Mucosa of descending colon (tissue), 3 donors: Measurements from ENCODE around the gene NUP153. TPM values are rescaled to one million over a fixed set of nuclear protein-coding genes. Genes with fewer than 3 reads are reported as not detected.

Experiments
- ATAC-seq: fragments of 200-7000 bp; cut with Tn5 transposase; one replicate; pipeline ENCODE4 v1.9.1; 2020; ENCODE audit warnings: mild to moderate bottlenecking, moderate library complexity
- DNase-seq, 3 donors: peaks; one replicate each; pipeline ENCODE4 v3.0.0-alpha.2; 2020
- H3K36me3 ChIP-seq: fragments of 200-600 bp; one replicate; pipeline ENCODE4 v1.8.0; 2021; ENCODE audit warnings: low read depth, mild to moderate bottlenecking
- H3K4me1 ChIP-seq: fragments of 200-600 bp; one replicate; pipeline ENCODE4 v1.8.0; 2021; ENCODE audit warnings: low read depth, mild to moderate bottlenecking
- H3K4me3 ChIP-seq: fragments of 200-600 bp; one replicate; pipeline ENCODE4 v1.8.0; 2021; ENCODE audit warnings: mild to moderate bottlenecking
- H3K9me3 ChIP-seq: fragments of 200-600 bp; one replicate; pipeline ENCODE4 v1.8.0; 2021; ENCODE audit warnings: mild to moderate bottlenecking
- intact Hi-C, 2 donors: fragments of 100-400 bp; cut with DNase I in 1 of 2; cut with micrococcal nuclease in 1 of 2; formaldehyde crosslinking; loops; one replicate each; pipeline versions ENCODE4 v1.11.0 to v1.11.1; 2022; cut with DNase I, micrococcal nuclease
- total RNA-seq, 3 donors: library from RNA; stranded (reverse); fragmentation: NEBNext Ultra II Directional in 2 of 3; extraction: Animal tissue kit (Norgen Biotek cat#: 25700) in 2 of 3; gene quantifications; one replicate each; pipeline versions ENCODE4 v1.2.1 to v1.2.4, GENCODE V29; 2021 to 2023
- TF ChIP-seq, protein P1 (sequence below): fragments of 200-600 bp; IDR thresholded peaks from one replicate; pipeline ENCODE4 v1.8.0; 2022; ENCODE audit warnings: antibody characterized with exemption, mild to moderate bottlenecking
- donor health status: DM: no; HTN: no; CAD: no; lungs with moderate emphysema.
- donor health status: DM: no; HTN: no; CAD: no.
- donor health status: DM: no; HTN: yes; CAD: no.

Gene NUP153
- total RNA-seq, 3 donors from 2014 or later, result 29.8 to 34.0 (median 33.3) TPM

DNA sequence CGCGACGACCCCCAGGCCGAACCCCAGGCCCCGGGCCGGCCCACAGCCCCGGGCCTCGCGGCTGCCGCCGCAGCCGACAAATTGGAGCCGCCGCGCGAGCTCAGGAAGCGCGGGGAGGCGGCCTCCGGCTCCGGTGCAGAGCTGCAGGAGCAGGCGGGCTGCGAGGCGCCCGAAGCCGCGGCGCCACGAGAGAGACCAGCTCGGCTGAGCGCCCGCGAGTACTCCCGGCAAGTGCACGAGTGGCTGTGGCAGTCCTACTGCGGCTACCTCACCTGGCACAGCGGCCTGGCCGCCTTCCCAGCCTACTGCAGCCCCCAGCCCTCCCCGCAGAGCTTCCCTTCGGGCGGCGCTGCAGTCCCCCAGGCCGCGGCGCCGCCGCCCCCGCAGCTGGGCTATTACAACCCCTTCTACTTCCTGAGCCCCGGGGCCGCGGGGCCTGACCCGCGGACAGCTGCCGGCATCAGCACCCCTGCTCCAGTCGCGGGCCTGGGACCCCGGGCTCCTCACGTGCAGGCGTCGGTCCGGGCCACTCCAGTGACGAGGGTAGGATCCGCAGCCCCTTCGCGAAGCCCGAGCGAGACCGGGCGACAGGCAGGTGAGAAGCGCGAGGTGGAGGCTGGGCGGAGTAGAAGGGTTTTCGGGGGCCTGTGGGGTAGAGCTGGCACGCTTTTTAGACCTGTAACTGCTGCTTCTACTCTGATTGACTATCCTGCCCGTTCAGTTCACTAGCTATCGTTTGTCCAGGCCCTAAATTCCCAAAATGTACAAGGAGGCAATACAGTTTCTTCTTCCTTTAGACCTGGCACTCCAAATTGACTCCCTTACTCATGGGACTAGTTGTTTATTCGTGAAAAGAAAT, 106.0 kb downstream of the NUP153 start:
- TF ChIP-seq, protein P1, sequence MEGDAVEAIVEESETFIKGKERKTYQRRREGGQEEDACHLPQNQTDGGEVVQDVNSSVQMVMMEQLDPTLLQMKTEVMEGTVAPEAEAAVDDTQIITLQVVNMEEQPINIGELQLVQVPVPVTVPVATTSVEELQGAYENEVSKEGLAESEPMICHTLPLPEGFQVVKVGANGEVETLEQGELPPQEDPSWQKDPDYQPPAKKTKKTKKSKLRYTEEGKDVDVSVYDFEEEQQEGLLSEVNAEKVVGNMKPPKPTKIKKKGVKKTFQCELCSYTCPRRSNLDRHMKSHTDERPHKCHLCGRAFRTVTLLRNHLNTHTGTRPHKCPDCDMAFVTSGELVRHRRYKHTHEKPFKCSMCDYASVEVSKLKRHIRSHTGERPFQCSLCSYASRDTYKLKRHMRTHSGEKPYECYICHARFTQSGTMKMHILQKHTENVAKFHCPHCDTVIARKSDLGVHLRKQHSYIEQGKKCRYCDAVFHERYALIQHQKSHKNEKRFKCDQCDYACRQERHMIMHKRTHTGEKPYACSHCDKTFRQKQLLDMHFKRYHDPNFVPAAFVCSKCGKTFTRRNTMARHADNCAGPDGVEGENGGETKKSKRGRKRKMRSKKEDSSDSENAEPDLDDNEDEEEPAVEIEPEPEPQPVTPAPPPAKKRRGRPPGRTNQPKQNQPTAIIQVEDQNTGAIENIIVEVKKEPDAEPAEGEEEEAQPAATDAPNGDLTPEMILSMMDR, result no peak
- Histone ChIP-seq H3K9me3 (no peaks in the 10 kb centered on the region), H3K36me3 (no peaks in the 10 kb centered on the region), H3K4me1 (peaks cover 13% of the 10 kb centered on the region), H3K4me3 (peak overlapping the region; percentile 83)
- ATAC-seq (peak; percentile 64), DNase-seq (peak; percentile 49 to 79 (median 72))
- intact Hi-C loops, result no loop called here

DNA sequence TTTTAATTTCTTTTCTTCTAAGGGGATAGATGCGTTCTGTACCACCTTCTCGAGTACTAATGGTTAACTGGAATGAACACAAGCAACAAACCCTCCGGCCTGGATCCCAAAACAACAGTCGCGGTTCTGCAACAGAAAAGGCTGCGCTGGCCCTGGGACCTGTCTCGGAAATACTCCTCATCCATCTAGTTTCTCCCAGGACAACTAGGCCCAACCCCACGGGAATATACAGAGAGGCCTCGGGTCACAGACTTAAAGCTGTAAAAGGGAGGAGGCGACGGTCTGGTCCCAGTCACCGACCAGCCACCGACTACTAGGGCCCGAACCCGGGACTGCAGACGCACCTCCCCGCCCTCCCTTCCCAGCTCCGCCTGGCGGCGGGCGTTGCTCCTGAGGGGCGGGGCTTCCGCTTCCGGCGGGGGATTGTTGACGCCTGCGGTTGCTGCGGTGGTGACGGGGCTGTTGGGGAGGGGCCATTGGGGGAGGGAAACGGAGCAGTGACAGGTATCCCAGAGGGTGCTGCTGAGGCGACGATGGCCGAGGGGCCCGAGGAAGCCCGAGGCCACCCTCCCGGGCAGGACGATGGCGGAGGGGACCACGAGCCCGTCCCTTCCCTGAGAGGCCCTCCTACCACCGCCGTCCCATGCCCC, 106.7 kb downstream of the NUP153 start, which contains the start of gene FAM8A1:
FAM8A1 (plus strand) TSS at position 426 of the 650 bp plus-strand sequence; CDS start at position 534, 108 bp downstream.
- no peaks in the 10 kb centered on the region for H3K9me3 ChIP-seq
- H3K4me3 ChIP-seq, result peak within 1 kb of the TSS; percentile 83
- TF ChIP-seq, protein P1, result peak; percentile 26
- peak; percentile 97 for ATAC-seq
- H3K36me3 ChIP-seq, result no peaks in the 10 kb centered on the region
- intact Hi-C loops, result no loop called here
- peaks cover 13% of the 10 kb centered on the region for H3K4me1 ChIP-seq
- DNase-seq, result peak; percentile 97 to 98 (median 98)

DNA sequence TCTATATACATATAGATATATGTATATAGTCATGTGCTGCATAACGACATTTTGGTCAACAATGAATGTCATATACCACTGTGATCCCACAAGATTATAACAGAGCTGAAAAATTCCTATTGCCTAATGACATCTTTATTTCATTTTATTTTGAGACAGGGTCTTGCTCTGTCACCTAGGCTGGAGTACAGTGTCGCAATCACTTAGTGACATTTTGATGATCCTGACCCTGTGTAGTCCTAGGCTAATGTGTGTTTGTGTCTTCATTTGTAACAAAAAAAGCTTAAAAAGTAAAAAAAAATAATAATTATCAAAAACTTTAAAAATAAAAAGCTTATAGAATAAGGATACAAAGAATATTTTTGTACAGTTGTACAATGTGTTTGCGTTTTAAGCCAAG, 110.6 kb downstream of the NUP153 start:
- no peak for DNase-seq
- intact Hi-C loops, result no loop called here
- Histone ChIP-seq H3K4me3 (no peak overlapping the region), H3K36me3 (no peaks in the 10 kb centered on the region), H3K9me3 (no peaks in the 10 kb centered on the region), H3K4me1 (no peaks in the 10 kb centered on the region)
- no peak for ATAC-seq
- TF ChIP-seq, protein P1, result no peak

DNA sequence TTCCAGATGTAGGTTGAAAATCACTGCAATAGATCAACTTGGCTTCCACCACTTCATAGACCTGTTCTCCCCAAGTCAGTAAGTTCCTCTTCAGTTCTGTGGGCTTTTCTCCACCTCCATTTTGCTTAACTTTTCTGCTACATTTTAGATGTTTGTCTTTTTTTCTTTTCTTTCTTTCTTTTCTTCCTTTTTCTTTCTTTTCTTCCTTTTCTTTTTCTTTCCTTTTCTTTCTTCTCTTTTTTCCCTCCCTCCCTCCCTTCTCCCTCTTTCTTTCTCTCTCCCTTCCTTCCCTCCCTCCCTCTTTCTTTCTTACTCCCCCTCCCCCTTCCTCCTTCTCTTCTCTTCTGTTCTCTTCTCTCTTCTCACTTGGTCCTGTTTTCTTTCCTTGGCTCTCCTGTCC, 113.5 kb downstream of the NUP153 start:
- DNase-seq (no peak), ATAC-seq (no peak)
- intact Hi-C loops, result no loop called here
- Histone ChIP-seq H3K9me3 (no peaks in the 10 kb centered on the region), H3K36me3 (no peaks in the 10 kb centered on the region), H3K4me3 (no peak overlapping the region), H3K4me1 (peaks cover 7% of the 10 kb centered on the region)
- TF ChIP-seq, protein P1, result no peak

DNA sequence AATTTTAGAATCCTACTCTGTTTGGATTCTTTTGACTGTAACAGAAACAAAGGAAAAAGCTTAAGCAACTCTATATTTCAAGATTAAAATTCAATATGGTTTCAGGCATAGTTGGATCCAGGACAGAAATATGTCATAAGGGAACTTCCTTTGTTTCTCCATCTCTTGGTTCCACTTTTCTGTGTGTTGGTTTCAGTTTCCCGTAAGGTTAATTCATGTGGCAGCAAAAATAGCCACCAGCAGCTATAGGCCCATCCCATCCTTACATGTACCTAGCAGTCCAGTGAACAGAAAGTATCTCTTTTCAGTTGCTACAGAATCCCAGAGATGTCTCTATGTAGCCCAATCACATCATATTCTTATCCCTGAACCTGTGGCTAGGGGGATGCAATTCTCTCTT, 115.4 kb downstream of the NUP153 start:
- Histone ChIP-seq H3K9me3 (no peaks in the 10 kb centered on the region), H3K36me3 (no peaks in the 10 kb centered on the region), H3K4me1 (peaks cover 16% of the 10 kb centered on the region), H3K4me3 (no peak overlapping the region)
- DNase-seq (no peak), ATAC-seq (no peak)
- intact Hi-C loops, result no loop called here
- TF ChIP-seq, protein P1, result no peak
